ENCODE data around the gene SERPINA5. TPM values are rescaled to one million over a fixed set of nuclear protein-coding genes. Genes with fewer than 3 reads are reported as not detected.
A peak's percentile ranks its signal among the peaks of the same experiment; 100 is the strongest.

Gene SERPINA5
- total RNA-seq, 1 donor from 2014 or later, result not detected

DNA sequence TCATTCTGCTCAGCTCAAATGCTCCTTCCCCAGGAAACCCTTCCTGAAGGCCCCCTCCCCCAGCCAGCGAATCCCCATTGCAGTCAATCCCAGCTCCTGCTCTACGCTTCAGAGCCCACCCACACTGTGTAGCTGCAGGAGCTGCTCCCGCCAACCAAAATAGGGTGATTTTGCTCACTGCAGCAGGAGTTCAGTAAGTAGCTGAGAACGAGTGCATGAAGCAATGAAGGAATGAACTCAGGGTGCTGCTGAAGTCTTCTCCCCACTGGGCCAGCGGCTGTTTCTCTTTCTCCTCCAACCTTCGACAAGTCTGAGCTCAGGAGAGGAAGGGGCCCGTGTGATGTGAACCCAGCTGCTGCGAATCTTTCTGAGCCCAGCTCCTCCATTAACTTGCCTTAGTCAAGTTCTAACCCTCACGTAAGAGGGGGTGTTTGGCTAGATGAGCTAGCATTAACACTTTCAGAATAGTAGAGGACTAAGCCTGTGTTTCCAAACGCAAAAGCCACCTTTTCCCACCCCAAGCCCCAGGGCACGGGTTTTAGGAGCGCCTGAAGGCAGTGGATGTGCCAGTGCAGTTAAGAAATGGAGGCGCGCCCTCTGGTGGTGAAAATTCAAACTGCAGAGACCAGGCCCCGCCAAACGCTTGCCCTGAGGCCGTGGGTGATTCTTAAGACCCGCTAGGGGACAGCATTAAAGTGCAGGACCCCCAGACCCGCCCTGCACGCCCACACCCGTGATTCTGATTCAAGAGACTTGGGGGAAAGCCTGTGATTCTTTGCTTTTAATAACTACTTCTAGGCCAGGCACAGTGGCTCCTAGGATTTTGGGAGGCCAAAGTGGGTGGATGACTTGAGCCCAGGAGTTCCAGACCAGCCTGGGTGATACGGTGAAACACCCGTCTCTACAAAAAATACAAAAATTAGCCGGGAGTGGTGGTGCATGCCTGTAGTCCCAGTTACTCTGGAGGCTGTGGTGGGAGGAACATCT, 31.9 kb upstream of the SERPINA5 start:
- peak; percentile 35 for DNase-seq (ENCODE audit: low read depth)

DNA sequence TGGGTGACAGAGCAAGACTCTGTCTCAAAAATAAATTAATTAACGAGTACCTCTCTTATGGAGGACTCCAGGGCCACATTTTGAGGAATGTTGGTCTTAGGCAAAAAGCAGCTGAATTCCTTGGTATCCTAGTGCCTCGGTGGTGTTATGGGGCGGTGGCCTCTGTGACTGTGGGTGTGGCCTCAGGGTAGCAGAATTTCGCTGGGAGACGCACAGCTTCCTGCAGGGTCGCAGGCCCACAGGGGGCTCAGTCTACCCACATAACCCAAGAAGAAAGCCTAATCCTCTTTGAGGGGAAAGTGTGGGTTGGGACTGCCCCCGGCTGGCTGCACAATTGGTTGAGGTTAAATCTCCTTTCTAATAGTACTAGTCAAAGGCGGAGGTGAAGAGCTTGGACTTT, 31.2 kb upstream of the SERPINA5 start:
- no peak for DNase-seq (ENCODE audit: low read depth)

DNA sequence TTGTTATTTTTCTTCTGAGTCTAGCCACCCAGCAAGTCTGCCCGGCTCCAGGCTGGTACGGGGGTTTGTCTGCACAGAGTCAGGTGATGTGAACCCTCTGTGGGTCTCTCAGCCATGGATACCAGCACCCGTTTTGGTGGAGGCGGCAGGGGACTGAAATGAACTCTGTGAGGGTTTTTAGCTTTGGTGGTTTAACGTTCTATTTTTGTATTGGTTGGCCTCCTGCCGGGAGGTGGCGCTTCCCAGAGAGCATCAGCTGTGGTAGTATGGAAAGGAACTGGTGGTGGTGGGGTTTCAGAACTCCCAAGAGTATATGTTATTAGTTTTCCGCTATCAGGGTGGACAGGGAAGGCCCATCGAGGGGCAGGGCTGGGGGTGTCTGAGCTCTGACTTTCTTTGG, 25.2 kb upstream of the SERPINA5 start:
- DNase-seq (ENCODE audit: low read depth), result no peak

DNA sequence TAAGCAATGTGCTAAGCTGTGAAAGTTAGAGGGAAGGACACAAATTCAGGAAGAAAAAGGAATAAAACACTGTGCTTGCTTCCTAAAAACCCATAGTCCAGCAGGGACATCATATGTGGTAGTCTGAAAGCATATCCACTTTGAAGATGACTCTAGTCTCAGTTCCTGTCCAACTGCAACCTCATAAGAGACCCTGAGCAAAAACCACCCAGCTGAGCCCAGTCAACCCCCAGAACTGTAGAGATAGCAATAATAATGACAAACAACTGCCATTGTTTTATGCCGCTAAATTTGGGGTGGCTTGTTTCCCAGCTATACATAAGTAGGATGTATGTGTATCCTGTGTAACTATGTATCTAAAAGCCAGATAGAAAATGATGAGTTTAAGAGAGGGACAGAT, 23.9 kb upstream of the SERPINA5 start:
- no peak for DNase-seq (ENCODE audit: low read depth)

DNA sequence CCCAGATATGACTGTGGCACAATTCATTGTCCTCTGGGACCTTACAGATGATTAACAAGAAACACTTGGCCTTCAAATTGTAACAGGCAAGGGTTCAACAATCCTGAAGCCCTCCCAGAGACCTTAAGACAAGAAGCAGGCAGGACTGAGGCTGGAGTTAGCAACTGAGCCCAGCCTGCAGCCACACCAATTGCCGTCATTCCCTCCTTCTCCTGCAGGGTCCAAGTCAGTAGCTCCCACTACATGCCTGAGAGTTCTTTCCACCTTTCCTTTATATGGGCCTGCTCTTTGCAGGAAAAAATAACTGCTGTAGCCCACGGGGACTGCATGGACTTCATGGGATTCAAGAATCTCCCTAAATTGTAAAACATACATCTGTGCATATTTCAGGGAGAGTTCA, 22.4 kb upstream of the SERPINA5 start:
- no peak for DNase-seq (ENCODE audit: low read depth)

DNA sequence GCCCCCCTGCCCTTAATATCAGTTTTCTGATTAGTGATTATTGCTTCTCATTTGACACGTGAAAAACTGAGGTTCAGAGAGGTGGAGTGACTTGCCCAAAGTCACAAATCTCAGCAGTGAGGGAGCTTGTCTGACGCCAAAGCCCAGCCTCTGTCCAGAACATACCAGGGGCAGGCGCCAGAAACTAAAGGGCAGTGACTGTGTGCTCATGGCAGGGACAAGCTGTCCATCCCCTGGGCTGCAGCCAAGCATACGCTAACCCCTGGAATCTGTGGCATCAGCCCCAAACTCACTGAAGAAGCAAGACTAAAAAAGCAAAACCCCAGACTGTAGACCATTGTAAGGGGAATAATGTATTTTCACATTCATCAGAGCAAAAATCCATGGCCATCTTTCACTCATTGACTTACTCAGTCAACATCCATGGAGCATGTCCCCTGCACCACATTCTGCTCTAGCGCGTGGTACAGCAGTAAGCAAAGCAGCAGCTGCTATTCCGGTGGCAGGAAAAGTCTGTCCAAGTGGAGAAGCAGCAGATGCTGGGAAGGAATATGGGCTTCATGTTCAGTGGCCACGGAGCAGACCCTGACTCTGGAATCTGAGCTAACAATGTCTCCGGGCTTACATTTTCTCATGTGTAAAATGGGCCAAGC, 21.5 kb upstream of the SERPINA5 start:
- no peak for DNase-seq (ENCODE audit: low read depth)

DNA sequence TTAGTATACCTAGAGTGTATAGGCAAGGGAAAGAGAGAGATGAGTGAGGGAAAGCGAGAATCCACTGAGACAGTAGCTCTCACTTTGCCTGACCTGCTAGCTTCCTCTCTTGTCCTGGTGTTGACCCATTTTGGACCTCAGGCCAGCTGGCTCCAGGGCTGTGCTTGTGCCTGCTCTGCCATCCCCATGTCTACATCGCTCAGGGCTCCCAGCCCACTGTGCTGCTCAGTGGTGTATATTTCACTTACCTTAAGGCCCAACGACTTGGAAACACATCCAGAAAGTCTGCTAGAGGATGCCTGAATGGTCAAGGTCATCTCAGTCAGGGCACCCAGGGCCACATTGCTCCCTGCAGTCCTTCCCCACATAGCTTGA, 20.9 kb upstream of the SERPINA5 start:
- no peak for DNase-seq (ENCODE audit: low read depth)

DNA sequence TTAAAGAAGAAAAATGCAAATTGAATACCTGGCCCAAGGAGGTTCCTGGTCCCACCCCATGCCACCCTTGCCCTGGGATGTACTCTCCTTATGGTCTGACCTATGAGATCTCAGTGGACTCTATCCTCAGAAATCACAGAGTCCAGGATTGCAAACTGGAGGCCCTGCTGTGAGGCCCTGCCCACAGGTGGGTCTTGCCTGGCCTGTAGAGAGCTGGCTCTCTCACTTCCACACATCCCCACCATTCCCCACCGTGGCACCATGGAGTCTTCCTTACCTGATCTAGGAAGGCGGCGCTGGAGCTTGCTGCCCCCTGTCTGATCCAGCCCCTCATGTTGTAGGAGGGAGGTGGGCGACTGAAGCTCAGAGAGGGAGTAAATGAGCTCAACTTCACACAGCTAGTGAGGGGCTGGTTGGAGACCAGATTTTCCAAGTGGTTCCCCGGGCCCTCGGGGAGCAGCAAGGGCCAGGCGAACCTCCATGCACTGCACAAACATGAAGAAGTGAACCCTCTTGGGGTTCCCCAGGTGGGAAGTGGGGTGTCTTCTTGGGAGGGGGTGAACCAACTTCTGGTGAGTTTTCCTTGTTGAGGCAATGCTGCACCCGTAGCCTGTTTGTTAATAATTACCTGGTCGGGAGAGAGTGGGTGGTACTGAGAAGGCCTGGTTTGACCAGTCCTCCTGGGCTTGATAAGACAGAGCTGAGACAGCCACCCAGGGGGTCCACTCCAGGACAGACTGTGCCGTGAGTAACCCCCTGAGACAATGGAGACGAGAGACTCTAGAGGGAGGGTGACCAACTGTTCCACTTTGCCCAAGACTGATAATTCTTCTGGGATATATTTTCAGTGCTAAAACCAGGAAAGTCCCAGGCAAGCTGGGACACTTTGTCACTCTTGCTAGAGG, 20.2 kb upstream of the SERPINA5 start, which contains the start of gene SERPINA4:
Gene SERPINA4, plus strand, starts transcription at position 692 of the 905 bp plus-strand sequence. CDS start 2,041 bp downstream, outside the sequence.
- no peak for DNase-seq (ENCODE audit: low read depth)

DNA sequence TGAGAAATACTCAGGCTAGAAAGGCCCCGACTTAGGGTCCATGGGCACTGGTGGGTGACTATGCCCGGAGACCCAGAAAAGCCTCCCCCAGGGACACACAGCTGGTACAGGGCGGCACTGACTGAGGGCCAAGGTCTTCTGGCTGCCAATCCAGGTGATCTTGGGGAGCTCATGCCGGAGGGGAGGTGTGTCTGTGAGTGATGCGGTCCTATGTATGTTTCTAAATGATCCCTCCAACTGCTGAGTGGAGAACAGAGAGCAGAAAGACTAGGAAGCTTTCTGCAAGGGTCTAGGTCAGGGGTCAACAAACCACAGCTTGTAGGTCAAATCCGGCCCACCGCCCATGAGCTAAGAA, 19.6 kb upstream of the SERPINA5 start:
- DNase-seq (ENCODE audit: low read depth), result no peak

DNA sequence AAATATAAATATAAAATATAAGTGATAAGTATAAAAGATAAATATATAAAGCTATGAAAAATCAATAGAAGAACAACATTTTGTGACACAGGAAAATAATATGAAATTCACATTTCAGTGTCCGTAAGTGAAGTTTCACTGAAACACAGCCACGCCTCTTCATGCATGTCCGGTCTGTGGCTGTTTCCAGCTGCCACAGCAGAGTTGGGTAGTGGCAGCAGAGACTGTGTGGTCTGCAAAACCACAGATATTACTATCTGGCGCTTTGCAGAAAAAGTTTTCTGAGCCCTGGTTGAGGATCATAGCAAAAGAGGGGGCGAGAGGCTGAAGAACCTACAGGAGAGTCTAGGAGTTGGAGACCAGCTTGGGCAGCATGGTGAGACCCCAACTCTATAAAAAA, 19.2 kb upstream of the SERPINA5 start:
- peak; percentile 43 for DNase-seq (ENCODE audit: low read depth)

DNA sequence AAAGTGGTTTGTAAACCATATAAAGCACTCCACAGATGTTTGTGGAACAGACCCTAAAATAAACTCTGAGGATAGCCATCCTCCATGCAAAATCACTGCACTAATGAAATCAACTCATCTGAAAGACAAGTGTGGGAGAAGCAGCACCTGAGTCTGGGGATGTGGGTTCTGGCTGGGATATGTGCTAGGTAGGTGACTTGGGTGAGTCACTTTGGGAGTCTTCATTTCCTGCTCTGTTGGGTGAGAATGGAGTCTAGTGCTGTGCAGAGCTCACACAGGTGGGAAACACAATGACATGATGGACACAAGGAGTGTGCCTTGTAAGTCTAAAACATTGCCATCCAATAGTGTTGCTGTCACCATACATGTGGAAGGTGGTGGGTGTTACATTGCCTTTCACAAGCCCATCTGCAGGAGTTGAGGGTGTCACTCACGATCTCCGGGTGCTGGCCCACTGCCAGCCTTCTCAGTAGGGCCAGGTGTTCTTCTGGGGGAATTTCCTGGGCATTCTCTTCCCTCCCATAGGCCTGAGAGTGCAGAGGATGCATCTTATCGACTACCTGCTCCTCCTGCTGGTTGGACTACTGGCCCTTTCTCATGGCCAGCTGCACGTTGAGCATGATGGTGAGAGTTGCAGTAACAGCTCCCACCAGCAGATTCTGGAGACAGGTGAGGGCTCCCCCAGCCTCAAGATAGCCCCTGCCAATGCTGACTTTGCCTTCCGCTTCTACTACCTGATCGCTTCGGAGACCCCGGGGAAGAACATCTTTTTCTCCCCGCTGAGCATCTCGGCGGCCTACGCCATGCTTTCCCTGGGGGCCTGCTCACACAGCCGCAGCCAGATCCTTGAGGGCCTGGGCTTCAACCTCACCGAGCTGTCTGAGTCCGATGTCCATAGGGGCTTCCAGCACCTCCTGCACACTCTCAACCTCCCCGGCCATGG, 18.0 kb upstream of the SERPINA5 start:
- DNase-seq (ENCODE audit: low read depth), result no peak

DNA sequence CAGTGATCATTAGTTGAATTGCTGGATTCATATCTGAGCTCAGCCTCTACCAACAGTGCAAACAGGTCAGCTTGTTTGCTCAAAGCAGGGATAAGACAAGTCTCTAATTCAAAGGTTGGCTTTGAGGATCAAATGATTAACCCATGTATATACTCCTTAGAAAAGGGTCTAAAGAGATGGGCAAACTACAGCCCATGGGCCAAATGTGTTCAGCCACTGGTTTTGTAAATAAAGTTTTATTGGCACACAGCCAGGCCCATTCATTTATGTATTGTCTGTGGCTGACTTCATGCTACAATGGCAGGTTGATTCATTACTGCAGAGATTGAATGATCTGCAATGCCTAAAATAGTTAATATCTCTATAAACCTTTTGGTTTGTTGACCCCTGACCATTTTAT, 16.8 kb upstream of the SERPINA5 start:
- DNase-seq (ENCODE audit: low read depth), result no peak

DNA sequence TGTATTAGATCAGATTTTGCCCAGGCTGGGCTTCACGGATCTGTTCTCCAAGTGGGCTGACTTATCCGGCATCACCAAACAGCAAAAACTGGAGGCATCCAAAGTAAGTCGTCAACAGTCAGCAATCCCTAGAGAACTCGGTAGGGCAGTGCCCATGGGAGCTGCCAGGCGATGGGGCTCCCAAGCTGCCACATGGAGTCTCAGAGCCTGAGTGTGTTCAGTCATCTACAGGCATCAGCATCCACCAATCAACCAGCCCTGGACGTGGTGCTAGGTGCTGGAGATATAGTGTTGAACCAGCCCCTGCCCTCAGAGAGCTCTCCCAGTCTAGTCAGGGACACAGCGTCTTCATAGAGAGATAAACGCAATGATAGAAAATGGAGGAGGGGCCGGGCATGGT, 13.0 kb upstream of the SERPINA5 start:
- DNase-seq (ENCODE audit: low read depth), result no peak

DNA sequence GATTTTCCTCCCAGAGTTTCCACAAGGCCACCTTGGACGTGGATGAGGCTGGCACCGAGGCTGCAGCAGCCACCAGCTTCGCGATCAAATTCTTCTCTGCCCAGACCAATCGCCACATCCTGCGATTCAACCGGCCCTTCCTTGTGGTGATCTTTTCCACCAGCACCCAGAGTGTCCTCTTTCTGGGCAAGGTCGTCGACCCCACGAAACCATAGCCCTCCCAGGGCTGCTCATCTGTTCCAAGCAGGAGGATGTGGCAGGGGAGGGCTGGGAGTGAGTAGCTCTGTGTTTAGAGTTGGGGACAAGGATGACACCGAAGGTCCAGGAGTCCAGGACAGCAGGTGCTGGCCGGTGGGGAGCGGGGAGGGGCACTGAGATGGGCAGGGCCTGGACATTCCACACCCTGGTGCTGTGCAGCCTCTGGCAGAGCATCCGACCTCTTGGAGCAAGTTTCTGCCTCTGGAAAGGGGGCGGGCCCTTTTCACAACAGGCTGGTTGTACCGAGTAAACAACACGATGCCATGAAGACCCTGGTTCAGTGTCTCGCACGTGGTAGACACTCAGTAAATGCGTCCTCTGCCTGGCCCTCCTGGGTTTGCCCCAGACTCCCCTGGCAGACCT, 11.7 kb upstream of the SERPINA5 start:
- DNase-seq (ENCODE audit: low read depth), result no peak

DNA sequence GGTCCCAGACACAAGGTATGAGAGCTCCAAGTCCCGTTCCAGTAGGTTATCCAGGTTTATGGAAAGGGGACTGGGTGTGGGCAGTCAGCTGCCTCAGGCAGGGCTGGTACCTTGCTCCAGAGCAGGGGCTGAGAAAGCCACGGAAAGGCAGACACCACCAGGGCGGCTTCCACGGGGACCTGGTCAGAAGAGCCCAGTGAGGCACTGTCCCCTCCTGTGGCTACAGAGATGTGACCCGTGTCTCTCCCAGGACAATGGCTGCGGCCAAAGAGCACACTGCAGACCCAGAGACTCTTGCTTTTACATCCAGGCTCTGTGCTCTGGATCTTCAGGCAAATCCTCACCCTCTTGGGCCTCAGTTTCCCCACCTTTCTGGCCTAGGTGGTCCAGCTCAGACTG, 11.2 kb upstream of the SERPINA5 start:
- no peak for DNase-seq (ENCODE audit: low read depth)

DNA sequence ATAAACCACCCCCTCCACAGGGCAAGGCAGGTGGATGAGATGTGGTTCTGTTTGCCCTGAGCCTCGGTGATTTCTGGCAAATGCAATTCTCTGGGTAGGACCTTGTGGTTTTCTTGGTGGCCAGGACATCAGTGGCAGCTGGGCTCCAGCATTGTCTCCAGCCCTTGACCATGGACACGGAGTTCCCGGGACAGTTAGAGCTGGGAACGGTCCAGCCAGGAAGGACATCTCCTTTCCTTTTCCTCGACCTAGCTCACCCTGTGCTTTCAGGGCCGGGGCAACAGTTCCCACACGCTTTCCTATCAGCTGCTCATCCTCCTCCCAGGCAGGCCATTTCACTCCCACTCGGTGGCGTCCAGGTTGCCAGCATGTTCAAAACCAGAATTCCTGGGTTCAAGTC, 10.8 kb upstream of the SERPINA5 start:
- peak; percentile 43 for DNase-seq (ENCODE audit: low read depth)

DNA sequence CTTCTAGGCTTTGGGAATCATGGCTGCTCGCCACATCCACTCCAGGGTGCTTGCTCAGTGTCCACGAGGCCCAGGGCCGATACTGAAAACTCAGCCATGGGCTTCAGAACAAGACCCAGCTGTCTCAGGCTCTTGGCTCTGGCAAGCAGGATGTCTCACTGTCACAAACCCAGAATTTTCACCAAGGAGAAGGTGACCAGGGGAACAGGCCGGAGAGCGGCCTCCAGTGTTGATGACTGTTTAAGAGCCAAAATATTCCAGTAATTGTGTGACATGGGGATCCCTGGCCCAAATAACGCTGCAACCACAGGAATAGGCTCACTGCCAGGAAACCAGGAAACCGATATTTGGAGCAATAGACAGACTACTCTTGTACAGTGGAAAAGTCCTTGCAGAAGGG, 9.8 kb upstream of the SERPINA5 start:
- no peak for DNase-seq (ENCODE audit: low read depth)

DNA sequence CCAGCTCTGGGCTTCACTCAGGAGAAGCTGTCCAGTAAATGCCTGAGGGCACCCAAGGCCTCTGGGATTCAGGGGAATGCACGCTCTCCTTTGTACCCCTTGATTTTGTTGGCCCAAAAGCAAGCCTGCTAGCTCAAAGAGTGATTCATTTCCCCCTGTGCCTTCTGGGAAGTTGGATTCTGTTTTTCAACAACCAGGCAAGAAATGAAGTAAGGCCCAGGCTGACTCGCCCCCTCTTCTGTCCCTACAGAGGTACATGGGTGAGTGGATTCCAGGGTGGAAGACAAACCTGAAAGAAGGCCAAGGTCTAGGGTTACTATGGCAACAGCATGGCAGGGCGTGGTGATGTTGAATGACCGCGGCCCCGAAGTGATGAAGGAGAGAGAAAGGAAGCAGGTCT, 9.3 kb upstream of the SERPINA5 start:
- no peak for DNase-seq (ENCODE audit: low read depth)

DNA sequence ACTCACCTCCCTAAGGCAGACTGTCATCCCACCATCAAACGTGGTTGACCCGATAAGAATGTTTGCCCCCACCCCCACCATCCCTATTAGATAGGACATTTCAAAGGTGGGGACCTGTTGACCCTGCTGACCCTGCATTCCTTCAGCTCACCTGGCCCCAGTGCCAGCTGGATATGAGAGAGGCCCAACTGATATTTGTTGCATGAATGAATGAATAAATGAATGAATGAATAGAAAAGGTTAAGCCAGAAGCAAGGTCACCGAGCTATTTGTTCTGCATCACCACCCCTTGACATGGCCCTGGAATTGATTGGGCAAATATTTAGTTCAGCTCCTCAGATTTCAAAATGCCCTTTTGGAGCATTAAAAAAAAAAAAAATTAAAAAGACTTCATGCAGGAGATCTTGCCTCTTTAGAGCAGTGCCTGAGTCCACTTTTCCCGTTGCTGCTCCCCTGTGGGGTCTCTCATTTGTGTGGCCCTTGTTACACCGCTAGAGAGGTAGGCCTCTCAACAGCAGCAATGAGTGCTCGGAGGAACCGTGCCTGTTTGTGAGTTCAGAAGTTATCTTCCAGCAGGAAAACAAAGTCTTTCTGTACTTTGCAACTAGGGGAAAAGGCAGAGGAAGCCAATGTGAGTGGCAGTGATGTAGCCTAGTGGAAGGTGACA, 8.5 kb upstream of the SERPINA5 start:
- no peak for DNase-seq (ENCODE audit: low read depth)
